ENCODE measurements around the gene RNF149. TPM values are rescaled to one million over a fixed set of nuclear protein-coding genes. Genes with fewer than 3 reads are reported as not detected.

The RNF149 gene
- total and polyA plus RNA-seq, 9 of the 15 experiments (the other 6 are each of a cell fraction or from before 2014, with no cell fraction given): 9.0 to 31.5 (median 22.8) TPM

GRCh38 chr2:101357376-101357775, 48.9 kb upstream of the RNF149 start:
- POLR2A ChIA-PET: no interaction called here
- Histone ChIP-seq H3K79me2 (ENCODE audit: control insufficient read depth, insufficient read depth, low read length) (no peaks in the 10 kb centered on the region), H3K9ac (ENCODE audit: insufficient read depth in 1 of 2, low read depth in 2 of 2, low read length in 2 of 2) (no peak overlapping the region), H3K9me3 (replicated peaks; ENCODE audit: control insufficient read depth, insufficient read depth, low read depth, low read length) (no peaks in the 10 kb centered on the region), H3K4me2 (ENCODE audit: insufficient read depth, low read length) (no peak overlapping the region), H3K27me3 (ENCODE audit: control insufficient read depth in 2 of 2, insufficient read depth in 2 of 2, low read length in 2 of 2) (peaks cover 17 to 32% of the 10 kb centered on the region in 2 experiments; a peak in 4 of 5 replicates), H3K4me3 (no peak overlapping the region), H4K20me1 (replicated peaks; ENCODE audit: control insufficient read depth, insufficient read depth, low read length) (no peaks in the 10 kb centered on the region), H2AFZ (ENCODE audit: low read depth, low read length) (no peak overlapping the region), H3K36me3 (ENCODE audit: control insufficient read depth, insufficient read depth, low read length) (no peaks in the 10 kb centered on the region), H3K4me1 (replicated peaks in 1 of 2; ENCODE audit: control insufficient read depth in 2 of 2, insufficient read depth in 2 of 2, low read length in 2 of 2) (peaks cover 0 to 4% of the 10 kb centered on the region in 2 experiments; a peak in 1 of 5 replicates), H3K9me1 (ENCODE audit: control insufficient read depth, insufficient read depth, low read length) (no peaks in the 10 kb centered on the region), H3K27ac (ENCODE audit: extremely low read depth, low read depth, low read length) (no peak overlapping the region)
- in situ Hi-C loops (cut with MboI): no loop called here
- no peak for DNase-seq (ENCODE audit: extremely low read depth in 1 of 4, low spot score in 3 of 4)
- CTCF ChIA-PET (ENCODE audit: low intra/inter-chr PET ratio): no interaction called here
- BruUV-seq (replicated peaks): no TSS peak
- intact Hi-C loops (cut with micrococcal nuclease): no loop called here
- FAIRE-seq: no peak
- ATAC-seq: no peak
- TF ChIP-seq SAFB2 (IDR thresholded peaks at IDR 0.05; ENCODE audit: borderline replicate concordance, low read depth, low read length, severe bottlenecking) (no peak), CHD4 (IDR thresholded peaks at IDR 0.05; ENCODE audit: insufficient read depth, insufficient replicate concordance, low read depth, low read length, poor library complexity, severe bottlenecking) (no peak), RBM34 (IDR thresholded peaks at IDR 0.05; ENCODE audit: borderline replicate concordance, insufficient read depth, low read length) (no peak), ETV1 (tag; conservative IDR thresholded peaks at IDR 0.05; ENCODE audit: low read depth) (no peak), ZNF398 (CRISPR knock-in tag; IDR thresholded peaks at IDR 0.05) (no peak), ARID1B (IDR thresholded peaks at IDR 0.05) (no peak), SPI1 (IDR thresholded peaks at IDR 0.05; ENCODE audit: borderline replicate concordance, low read depth, low read length) (no peak), BRF1 (IDR thresholded peaks at IDR 0.05; ENCODE audit: borderline replicate concordance, extremely low read depth, insufficient read length) (no peak), CBFA2T3 (IDR thresholded peaks at IDR 0.05) (no peak), GABPA (tag; conservative IDR thresholded peaks at IDR 0.05; ENCODE audit: low read depth) (no peak)
